Measurements from ENCODE around the gene SRRT.

DNA sequence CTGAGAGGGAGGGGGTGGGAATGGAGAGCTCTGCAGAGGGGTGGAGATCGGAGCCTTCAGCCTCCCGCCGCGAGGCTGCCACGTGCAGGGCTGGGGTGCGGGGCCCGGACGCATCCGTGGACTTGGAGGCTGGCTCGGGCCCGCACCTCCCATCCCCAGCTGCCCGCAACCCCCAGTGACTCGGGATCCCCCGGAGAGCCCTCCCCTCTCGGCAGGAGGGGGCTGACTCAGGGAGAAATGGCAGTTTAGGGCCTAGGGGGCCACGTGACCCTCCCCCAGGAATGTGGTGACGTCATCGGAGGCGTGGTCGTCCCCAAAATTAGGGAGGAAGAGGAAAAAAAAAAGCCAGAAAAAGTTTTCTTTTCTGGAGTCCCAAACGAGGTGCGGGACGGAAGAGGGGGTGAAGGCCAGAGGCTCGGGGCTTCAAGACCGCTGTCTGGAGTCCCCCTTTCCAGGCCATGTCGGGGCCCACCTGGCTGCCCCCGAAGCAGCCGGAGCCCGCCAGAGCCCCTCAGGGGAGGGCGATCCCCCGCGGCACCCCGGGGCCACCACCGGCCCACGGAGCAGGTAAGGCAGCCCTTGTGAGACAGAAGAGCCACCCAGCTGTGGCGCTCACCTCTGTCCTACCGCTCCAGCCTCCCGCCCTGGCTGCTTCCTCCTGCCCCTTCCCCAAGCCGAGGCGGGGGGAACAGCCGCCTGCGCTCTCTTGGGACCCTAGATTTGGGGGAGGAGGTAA is 7.7 kb upstream of the SRRT start, which contains the start of gene TRIP6:
- TF ChIP-seq, protein P1, sequence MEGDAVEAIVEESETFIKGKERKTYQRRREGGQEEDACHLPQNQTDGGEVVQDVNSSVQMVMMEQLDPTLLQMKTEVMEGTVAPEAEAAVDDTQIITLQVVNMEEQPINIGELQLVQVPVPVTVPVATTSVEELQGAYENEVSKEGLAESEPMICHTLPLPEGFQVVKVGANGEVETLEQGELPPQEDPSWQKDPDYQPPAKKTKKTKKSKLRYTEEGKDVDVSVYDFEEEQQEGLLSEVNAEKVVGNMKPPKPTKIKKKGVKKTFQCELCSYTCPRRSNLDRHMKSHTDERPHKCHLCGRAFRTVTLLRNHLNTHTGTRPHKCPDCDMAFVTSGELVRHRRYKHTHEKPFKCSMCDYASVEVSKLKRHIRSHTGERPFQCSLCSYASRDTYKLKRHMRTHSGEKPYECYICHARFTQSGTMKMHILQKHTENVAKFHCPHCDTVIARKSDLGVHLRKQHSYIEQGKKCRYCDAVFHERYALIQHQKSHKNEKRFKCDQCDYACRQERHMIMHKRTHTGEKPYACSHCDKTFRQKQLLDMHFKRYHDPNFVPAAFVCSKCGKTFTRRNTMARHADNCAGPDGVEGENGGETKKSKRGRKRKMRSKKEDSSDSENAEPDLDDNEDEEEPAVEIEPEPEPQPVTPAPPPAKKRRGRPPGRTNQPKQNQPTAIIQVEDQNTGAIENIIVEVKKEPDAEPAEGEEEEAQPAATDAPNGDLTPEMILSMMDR (IDR thresholded peaks at IDR 0.05; ENCODE audit: low read length), result no peak
- TF ChIP-seq EZH2 (IDR thresholded peaks at IDR 0.05; ENCODE audit: borderline replicate concordance, low read length), result no peak

All from OCI-LY1 (cell line).